CD14-positive monocyte (primary cell): ENCODE data around the gene GTF2H4. TPM values are rescaled to one million over a fixed set of nuclear protein-coding genes. Genes with fewer than 3 reads are reported as not detected.

ENCODE experiments used
- DNase-seq, 3 donors: peaks; one replicate each; pipeline ENCODE4 v3.0.0-alpha.2; 2011 to 2022
- H2AFZ ChIP-seq: 2 replicates; pipeline ENCODE4 v1.6.0; 2012; ENCODE audit warnings: mild to moderate bottlenecking, low read depth, low read length, inconsistent platforms; ENCODE audit not compliant: insufficient read depth, poor library complexity, severe bottlenecking
- H3K27ac ChIP-seq, 2 donors: 1 replicate in 1 of 2; 2 replicates in 1 of 2; pipeline ENCODE4 v1.5.1; 2012 to 2013; ENCODE audit warnings: low read length in 2 of 2, control low read depth in 1 of 2, inconsistent platforms in 1 of 2, low read depth in 1 of 2, mild to moderate bottlenecking in 1 of 2
- H3K27me3 ChIP-seq, 2 donors: one replicate each; pipeline versions ENCODE4 v1.6.0 to v1.6.1; 2011 to 2013; ENCODE audit warnings: low read length in 2 of 2; ENCODE audit not compliant: control insufficient read depth in 2 of 2, insufficient read depth in 2 of 2
- H3K36me3 ChIP-seq, 2 donors: replicated peaks in 1 of 2; 1 replicate in 1 of 2; 2 replicates in 1 of 2; pipeline versions ENCODE4 v1.5.1 to v1.6.1; 2012 to 2013; ENCODE audit warnings: low read length in 2 of 2, control low read depth in 1 of 2, inconsistent platforms in 1 of 2, mild to moderate bottlenecking in 1 of 2; ENCODE audit not compliant: insufficient read depth in 2 of 2, control insufficient read depth in 1 of 2
- H3K4me1 ChIP-seq, 2 donors: 1 replicate in 1 of 2; 2 replicates in 1 of 2; pipeline versions ENCODE4 v1.5.1 to v1.6.1; 2012 to 2013; ENCODE audit warnings: low read length in 2 of 2, control low read depth in 1 of 2, inconsistent platforms in 1 of 2, mild to moderate bottlenecking in 1 of 2, moderate library complexity in 1 of 2; ENCODE audit not compliant: insufficient read depth in 2 of 2, control insufficient read depth in 1 of 2
- H3K4me2 ChIP-seq: replicated peaks from 2 replicates; pipeline ENCODE3; 2012; ENCODE audit warnings: low read length, moderate library complexity, mild to moderate bottlenecking; ENCODE audit not compliant: poor library complexity, severe bottlenecking; ENCODE audit errors: extremely low read depth
- H3K4me3 ChIP-seq, 3 experiments: fragments of 200-600 bp in 1 of 3; sonication (generic) in 1 of 3; replicated peaks in 1 of 3; 1 replicate in 2 of 3; 2 replicates in 1 of 3; pipeline ENCODE4 v1.5.1; 2011 to 2013; ENCODE audit warnings: low read length in 3 of 3, mild to moderate bottlenecking in 3 of 3, control low read depth in 2 of 3, low read depth in 2 of 3, inconsistent platforms in 1 of 3, moderate library complexity in 1 of 3
- H3K79me2 ChIP-seq: 2 replicates; pipeline ENCODE4 v1.6.0; 2012; ENCODE audit warnings: mild to moderate bottlenecking, control low read depth, inconsistent platforms, low read length, moderate library complexity; ENCODE audit not compliant: insufficient read depth
- H3K9ac ChIP-seq: 2 replicates; pipeline ENCODE4 v1.6.0; 2017; ENCODE audit warnings: low read length, mild to moderate bottlenecking; ENCODE audit not compliant: insufficient read depth, poor library complexity, severe bottlenecking
- H3K9me3 ChIP-seq, 2 donors: replicated peaks in 1 of 2; 1 replicate in 1 of 2; 2 replicates in 1 of 2; pipeline versions ENCODE4 v1.5.1 to v1.6.1; 2012 to 2013; ENCODE audit warnings: low read length in 2 of 2, control low read depth in 1 of 2; ENCODE audit not compliant: control insufficient read depth in 1 of 2, insufficient read depth in 1 of 2
- H4K20me1 ChIP-seq: 2 replicates; pipeline ENCODE4 v1.6.0; 2012; ENCODE audit warnings: mild to moderate bottlenecking, low read length, control low read depth, moderate library complexity; ENCODE audit not compliant: insufficient read depth
- H3K27ac Mint-ChIP-seq, 7 donors: one replicate each; pipeline ENCODE4 v1.8.0; 2020; ENCODE audit warnings: mild to moderate bottlenecking in 7 of 7, mixed read lengths in 7 of 7, moderate library complexity in 6 of 7, inconsistent platforms in 2 of 7
- H3K27me3 Mint-ChIP-seq, 3 donors: one replicate each; pipeline ENCODE4 v1.8.0; 2021 to 2022; ENCODE audit warnings: low read depth in 3 of 3, mild to moderate bottlenecking in 3 of 3, mixed read lengths in 3 of 3, moderate library complexity in 3 of 3, inconsistent platforms in 1 of 3
- H3K36me3 Mint-ChIP-seq, 2 donors: one replicate each; pipeline ENCODE4 v1.8.0; 2020; ENCODE audit warnings: mixed read lengths in 2 of 2, inconsistent platforms in 1 of 2, mild to moderate bottlenecking in 1 of 2
- H3K4me1 Mint-ChIP-seq: one replicate; pipeline ENCODE4 v1.8.0; 2020; ENCODE audit warnings: mild to moderate bottlenecking, mixed read lengths
- H3K4me3 Mint-ChIP-seq, 2 donors: one replicate each; pipeline ENCODE4 v1.8.0; 2020; ENCODE audit warnings: mild to moderate bottlenecking in 2 of 2, mixed read lengths in 2 of 2, moderate library complexity in 1 of 2
- H3K9me3 Mint-ChIP-seq, 7 donors: one replicate each; pipeline ENCODE4 v1.8.0; 2020 to 2022; ENCODE audit warnings: mixed read lengths in 7 of 7, mild to moderate bottlenecking in 6 of 7, moderate library complexity in 6 of 7, inconsistent platforms in 2 of 7
- CTCF ChIP-seq: fragments of 200-600 bp; IDR thresholded peaks from one replicate; pipeline ENCODE4 v1.8.0; 2022; ENCODE audit warnings: antibody characterized with exemption, mild to moderate bottlenecking
- WGBS: methylation state at CpG from one replicate; pipeline ENCODE4 v1.1.5; 2013; ENCODE audit warnings: missing lambda C conversion rate; ENCODE audit not compliant: insufficient coverage; 5-methylcytosine and 5-hydroxymethylcytosine counted together
- intact Hi-C, 2 donors: fragments of 100-400 bp; cut with micrococcal nuclease; formaldehyde crosslinking; loops; one replicate each; pipeline versions ENCODE4 v1.15.0 to v1.15.1; 2023
- polyA plus RNA-seq, 3 donors: library from polyadenylated mRNA; depleted of rRNA in 1 of 3; unstranded in 2 of 3; stranded (reverse) in 1 of 3; fragments of 300-500 nt in 2 of 3; fragments of >200 nt in 1 of 3; fragmentation: Illumina TruSeq in 2 of 3; gene quantifications; 1 replicate in 2 of 3; 2 replicates in 1 of 3; pipeline ENCODE4 v1.2.3, GENCODE V29; 2012 to 2021

GTF2H4 gene
- polyA plus RNA-seq, 3 donors = 3.6 to 14.5 (median 6.0) TPM

- Histone ChIP-seq H2AFZ (no peak overlapping the region), H3K27me3 (no peaks in the 10 kb centered on the region), H3K4me2 (no peak overlapping the region), H3K4me1 (no peaks in the 10 kb centered on the region), H3K79me2 (no peaks in the 10 kb centered on the region), H3K27ac (no peak overlapping the region), H3K9me3 (peaks cover 30 to 34% of the 10 kb centered on the region in 2 donors), H3K4me3 (no peak overlapping the region), H4K20me1 (no peaks in the 10 kb centered on the region), H3K36me3 (no peaks in the 10 kb centered on the region), H3K9ac (no peak overlapping the region)
- DNase-seq = no peak
- intact Hi-C loops = loop anchor here in 1 of 2 donors (10.0 kb wide), 1 partner anchor 106 kb away; no protein-coding TSS in a partner anchor
- Mint-ChIP-seq H3K4me3 (no peak overlapping the region), H3K27ac (no peak overlapping the region), H3K4me1 (no peaks in the 10 kb centered on the region), H3K36me3 (no peaks in the 10 kb centered on the region), H3K9me3 (peaks cover 26 to 44% (median 42%) of the 10 kb centered on the region in 7 donors), H3K27me3 (peaks cover 0 to 2% (median 0%) of the 10 kb centered on the region in 3 donors)
- TF ChIP-seq CTCF = no peak
Measured at GRCh38 chr6:30870546-30870945, 37.5 kb upstream of the GTF2H4 start.

- Histone ChIP-seq H3K27ac (no peak overlapping the region), H3K4me3 (no peak overlapping the region), H3K36me3 (no peaks in the 10 kb centered on the region), H3K4me1 (no peaks in the 10 kb centered on the region), H3K9me3 (peaks cover 30 to 34% of the 10 kb centered on the region in 2 donors), H3K27me3 (no peaks in the 10 kb centered on the region), H3K9ac (no peak overlapping the region), H3K4me2 (no peak overlapping the region), H3K79me2 (no peaks in the 10 kb centered on the region), H2AFZ (no peak overlapping the region), H4K20me1 (no peaks in the 10 kb centered on the region)
- no peak overlapping the region for H3K4me3 Mint-ChIP-seq
- DNase-seq = no peak
- WGBS = 100% methylated on average over 1 of the region's 4 CpGs
- no peak overlapping the region for H3K27ac Mint-ChIP-seq
- TF ChIP-seq CTCF = no peak
- H3K36me3 Mint-ChIP-seq = no peaks in the 10 kb centered on the region
- peaks cover 26 to 44% (median 42%) of the 10 kb centered on the region in 7 donors for H3K9me3 Mint-ChIP-seq
- peaks cover 0 to 2% (median 0%) of the 10 kb centered on the region in 3 donors for H3K27me3 Mint-ChIP-seq
- intact Hi-C loops = loop anchor here in 1 of 2 donors (10.0 kb wide), 1 partner anchor 107 kb away; no protein-coding TSS in a partner anchor
- no peaks in the 10 kb centered on the region for H3K4me1 Mint-ChIP-seq
Measured at GRCh38 chr6:30871592-30872183, 36.3 kb upstream of the GTF2H4 start.
